NCI-H446 treated with DMSO at 0.1 percent for 48 hours (cell line): ENCODE measurements around the gene EXOC3L1.

Experiments used
- DNase-seq: peaks from one replicate; lab custom pipeline; 2025; lab: John Stamatoyannopoulos, UW

Gene EXOC3L1

DNA sequence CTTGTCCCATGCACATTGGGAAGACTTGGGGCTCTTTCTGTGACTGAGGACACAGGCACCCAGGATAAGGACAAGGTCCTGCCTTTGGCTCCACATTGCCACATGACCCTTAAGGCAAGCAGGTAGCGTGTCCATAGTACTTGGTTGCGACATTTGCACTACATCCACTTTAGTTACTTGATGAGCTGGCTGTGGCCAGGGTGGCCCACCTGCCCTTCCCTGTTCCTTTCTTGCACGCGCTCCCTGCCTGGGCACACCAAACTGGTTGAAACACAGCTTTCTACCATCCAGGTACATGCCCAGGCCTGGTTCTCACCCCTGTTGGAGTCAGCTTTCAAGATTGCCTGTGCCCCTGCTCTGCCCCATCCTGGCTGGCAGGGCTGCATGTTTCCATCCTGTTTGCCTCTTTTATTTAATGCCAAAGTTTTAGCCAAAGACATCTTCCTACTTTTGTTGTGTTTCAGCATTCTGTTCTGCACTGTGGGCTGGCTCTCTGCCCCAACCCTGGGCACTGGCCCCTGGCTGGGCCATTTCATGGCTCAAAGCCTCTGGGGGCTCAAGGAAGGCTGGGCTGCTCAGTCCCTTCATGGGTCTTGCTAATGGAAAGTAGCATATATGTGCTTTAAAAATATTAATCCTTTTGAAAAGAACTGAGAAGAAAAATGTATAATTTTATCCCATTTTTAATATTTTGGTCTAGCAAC is 42.3 kb downstream of the EXOC3L1 start:
- no peak for DNase-seq

DNA sequence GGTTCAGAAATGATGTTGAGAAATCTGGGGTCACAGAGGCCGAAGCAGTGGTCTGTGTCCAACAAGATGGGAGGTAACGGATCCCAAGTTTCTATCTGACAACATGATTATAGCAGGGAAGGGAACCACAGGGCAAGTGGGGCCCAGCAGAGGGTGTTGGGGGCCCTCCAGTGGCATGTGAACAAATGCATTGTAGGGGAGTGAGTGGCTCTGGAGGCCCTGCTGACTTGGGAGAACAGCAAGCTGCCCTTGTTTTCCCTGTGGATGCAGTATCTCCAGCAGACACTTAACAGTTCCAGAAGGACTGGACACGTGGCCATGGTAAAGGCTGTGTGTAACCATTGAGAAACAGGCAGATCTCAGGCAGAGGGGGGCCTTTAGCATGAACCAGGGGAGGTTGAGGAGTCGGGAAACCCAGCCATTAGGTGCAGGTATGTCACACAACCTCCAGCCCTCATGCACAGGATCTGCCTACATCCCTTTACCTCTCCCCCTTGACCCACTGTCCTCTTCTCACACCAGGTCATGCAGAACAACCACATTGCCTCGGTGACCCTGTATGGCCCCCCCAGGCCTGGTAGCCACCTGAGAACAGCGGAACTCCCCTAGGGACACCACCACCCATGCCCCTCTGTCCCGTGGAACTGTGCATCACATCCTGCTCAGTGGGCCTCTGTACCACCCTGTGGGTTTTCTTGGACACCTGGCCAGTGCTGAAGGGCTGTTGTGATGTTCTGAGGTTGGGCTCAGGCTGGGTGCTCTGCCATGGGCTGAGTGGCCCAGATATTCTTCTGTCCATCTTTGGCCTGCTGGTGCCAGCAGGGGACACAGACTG is 43.2 kb downstream of the EXOC3L1 start:
- DNase-seq: no peak

DNA sequence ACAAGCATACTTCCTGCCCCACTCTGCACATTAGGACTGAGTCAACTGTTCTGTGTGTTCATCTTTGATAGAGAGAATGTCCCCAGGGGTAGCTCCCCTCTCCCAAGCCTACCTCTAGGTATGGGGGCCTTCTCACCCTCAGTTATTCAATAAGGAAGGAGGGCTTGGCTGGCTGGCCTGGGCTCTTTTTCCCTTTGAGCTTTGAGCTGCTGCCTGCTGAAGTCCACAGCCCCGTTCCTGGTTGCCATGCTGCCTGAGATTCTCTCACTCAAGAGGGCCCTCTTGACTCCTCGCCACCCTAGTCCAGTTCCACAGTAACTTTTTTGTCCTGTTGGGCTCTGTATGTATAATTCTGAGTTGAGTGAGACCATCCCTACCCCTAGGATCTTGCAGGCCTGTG is 44.2 kb downstream of the EXOC3L1 start:
- DNase-seq: no peak

DNA sequence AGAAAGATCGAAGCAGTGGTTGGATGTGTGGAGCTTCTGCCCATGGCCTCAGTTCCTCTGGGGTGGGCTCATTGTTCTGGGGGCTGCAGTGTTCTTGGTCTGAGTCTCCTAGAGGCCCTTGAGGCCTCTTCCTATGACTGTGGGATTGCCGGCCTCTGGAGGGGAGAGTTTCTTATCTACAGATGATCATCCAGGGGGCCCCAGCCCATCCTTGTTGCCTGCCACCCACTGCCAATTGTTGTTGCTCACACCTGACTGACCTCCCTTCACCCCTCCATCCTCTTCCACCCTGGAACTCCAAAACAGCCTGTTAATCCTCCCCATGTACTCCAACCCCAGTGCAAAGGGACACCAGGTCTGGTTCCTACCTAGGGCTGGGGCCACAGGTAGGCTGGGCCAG is 45.0 kb downstream of the EXOC3L1 start:
- DNase-seq: no peak

DNA sequence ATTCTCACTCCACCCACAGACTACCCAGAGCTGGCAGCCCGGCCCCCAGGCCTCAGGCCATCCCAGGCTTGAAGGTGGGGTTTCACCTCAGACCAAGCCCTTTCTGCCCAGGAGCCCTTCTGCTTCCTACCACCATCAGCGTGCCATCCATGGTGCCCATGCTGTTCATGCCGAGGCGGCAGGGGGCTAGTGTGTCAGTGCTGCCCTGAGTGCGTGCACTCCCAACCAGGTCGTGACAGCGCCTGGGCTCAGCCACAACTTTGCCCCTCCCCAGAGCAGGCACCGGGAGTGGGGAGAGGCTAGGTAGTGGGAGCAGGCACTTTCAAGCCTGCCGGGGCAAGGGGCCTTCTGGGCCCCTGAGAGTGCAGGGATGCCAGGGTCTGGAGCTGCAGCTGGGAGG is 47.6 kb downstream of the EXOC3L1 start:
- DNase-seq: no peak

DNA sequence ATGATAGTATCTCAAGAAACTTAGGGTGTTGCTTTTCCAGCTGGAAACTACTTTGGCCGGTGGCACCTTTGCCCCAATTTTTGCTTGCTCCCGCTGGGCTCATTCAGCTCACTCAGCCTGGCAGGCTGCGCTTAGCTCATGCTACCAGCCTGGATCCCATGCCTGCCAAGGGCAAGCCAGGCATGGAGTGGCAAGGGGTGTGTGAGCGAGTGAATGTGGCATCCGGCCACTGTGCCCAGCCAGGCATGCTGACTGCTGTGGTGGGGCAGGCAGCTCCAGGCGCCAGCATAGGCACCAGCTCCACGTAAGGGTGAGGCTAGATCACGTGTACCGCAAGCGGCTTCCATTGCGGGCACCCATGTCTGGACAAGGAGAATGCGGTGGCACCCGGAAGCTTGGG is 48.5 kb downstream of the EXOC3L1 start:
- DNase-seq: no peak

DNA sequence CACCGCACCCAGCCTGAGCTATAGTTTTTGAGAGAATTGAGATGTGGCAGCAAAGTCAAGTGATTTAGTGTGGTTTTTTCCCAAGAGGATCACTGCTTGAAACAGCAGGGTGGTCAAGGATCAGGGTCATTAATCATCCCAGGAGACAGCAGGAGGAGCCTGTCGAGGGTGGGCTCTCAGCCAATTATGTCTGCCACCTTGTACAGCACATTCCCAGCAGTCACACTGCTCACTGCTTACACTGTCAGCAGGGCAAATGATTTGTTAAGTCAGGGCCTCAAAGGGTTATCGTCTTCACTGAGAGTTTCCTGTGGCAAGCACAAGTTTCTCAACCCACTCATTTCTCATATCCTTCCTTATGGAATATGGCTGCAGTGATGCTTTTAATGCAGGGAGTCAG is 52.3 kb downstream of the EXOC3L1 start:
- no peak for DNase-seq
